ENCODE results near the gene CA4. TPM values are rescaled to one million over a fixed set of nuclear protein-coding genes. Genes with fewer than 3 reads are reported as not detected.

Gene CA4
- total RNA-seq, 4 donors from 2014 or later: 0.45 to 1.3 (median 1.1) TPM; not detected in 1

DNA sequence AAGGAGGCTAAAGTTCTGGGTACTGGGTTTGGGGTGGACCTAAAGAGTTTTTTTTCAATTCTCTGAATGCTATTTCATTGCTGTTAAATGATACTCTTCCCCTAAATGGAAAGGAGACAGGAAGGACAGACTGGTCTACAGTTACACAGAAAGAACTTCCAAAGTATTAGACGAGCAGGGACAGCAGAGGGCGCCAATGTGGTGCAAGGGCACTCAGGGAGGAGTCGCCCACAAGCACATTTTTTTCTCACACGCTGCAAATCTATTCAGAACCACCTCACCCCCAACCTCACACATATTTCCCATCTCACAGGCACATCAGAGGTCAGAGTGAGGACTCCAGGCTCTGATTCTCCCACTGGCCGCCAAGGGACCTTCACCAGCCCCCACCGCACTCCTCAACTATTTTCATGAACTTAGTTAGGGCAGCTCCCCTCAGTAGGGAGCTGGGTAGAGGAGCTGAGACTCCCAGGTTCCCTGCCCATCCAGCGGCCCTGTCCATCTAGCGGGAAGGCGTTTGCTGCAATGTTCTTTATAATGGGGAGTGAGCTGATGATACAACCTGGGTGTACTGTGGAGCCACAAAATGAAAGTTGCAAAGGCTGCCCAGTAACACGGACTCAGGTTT lies 6.8 kb upstream of the CA4 start:
- intact Hi-C loops (cut with DNase I): no loop called here
- no peaks in the 10 kb centered on the region for H3K9me3 ChIP-seq
- WGBS, 2 donors: 7 to 8% methylated on average over 8 of the region's 10 CpGs
- H3K4me3 ChIP-seq: peak overlapping the region in 1 of 4 donors; percentile 10
- TF ChIP-seq POLR2A (IDR thresholded peaks at IDR 0.05): no peak
- TF ChIP-seq, protein P1, sequence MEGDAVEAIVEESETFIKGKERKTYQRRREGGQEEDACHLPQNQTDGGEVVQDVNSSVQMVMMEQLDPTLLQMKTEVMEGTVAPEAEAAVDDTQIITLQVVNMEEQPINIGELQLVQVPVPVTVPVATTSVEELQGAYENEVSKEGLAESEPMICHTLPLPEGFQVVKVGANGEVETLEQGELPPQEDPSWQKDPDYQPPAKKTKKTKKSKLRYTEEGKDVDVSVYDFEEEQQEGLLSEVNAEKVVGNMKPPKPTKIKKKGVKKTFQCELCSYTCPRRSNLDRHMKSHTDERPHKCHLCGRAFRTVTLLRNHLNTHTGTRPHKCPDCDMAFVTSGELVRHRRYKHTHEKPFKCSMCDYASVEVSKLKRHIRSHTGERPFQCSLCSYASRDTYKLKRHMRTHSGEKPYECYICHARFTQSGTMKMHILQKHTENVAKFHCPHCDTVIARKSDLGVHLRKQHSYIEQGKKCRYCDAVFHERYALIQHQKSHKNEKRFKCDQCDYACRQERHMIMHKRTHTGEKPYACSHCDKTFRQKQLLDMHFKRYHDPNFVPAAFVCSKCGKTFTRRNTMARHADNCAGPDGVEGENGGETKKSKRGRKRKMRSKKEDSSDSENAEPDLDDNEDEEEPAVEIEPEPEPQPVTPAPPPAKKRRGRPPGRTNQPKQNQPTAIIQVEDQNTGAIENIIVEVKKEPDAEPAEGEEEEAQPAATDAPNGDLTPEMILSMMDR (IDR thresholded peaks at IDR 0.05): peak; percentile 48 to 72 (median 58)
- H3K27ac ChIP-seq: no peak overlapping the region
- H3K36me3 ChIP-seq: no peaks in the 10 kb centered on the region
- no peak for DNase-seq
- H3K4me1 ChIP-seq: peaks cover 23 to 50% (median 27%) of the 10 kb centered on the region in 3 donors
- peaks cover 23 to 98% (median 29%) of the 10 kb centered on the region in 4 donors for H3K27me3 ChIP-seq

DNA sequence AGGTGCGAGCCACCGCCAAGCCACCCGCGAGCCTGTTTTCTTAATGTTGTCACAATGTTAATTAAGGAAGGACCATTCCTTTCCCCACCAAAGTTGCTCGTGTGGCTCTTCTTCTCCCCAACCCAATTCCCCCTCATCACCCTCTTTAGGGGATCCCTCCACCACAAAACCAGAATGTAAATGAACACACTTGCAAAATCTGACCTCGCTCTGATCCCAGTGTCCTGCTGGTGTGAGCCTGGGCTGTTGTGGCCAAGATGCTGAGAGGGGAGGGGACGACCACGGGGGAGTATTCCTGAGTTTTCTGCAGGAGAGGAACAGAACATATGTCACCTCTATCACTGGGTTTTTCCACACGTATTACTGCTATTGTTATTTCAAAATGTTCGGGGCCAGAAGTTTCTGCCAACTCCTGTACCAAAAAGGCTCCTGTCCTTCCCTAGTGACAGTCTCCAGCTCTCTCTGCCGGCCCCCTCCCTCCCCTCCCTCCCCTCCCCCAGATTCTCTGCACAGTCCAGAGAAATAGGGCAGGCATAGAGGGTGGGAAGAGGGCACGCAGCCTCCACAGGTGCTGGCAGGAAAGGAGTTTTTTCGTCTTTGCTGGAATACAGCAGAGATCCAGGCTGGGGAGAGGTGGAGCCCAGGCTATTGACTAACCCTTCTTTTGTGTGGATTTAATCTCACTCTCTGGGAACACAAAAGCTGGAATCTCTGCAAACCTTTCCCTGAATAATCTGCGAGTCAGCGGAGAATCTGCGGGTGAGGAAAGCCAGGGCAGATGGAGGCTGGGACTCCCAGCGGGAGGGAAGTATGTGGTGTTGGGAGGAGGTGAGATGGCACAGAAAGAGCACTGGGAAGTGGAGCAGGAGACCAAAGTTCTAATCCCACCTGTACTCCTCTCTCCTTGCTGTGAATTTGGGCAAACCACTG lies 4.5 kb upstream of the CA4 start:
- no peak for TF ChIP-seq POLR2A (IDR thresholded peaks at IDR 0.05)
- TF ChIP-seq, protein P1 (IDR thresholded peaks at IDR 0.05): no peak
- no peak overlapping the region for H3K27ac ChIP-seq
- H3K4me1 ChIP-seq: peaks cover 15 to 47% (median 29%) of the 10 kb centered on the region in 3 donors
- H3K27me3 ChIP-seq: peaks cover 22 to 98% (median 27%) of the 10 kb centered on the region in 4 donors
- H3K9me3 ChIP-seq: no peaks in the 10 kb centered on the region
- DNase-seq: no peak
- H3K4me3 ChIP-seq: no peak overlapping the region
- H3K36me3 ChIP-seq: no peaks in the 10 kb centered on the region
- intact Hi-C loops (cut with DNase I): no loop called here
- 24 to 38% methylated on average over 12 to 15 of the region's 17 CpGs for WGBS, 2 donors

DNA sequence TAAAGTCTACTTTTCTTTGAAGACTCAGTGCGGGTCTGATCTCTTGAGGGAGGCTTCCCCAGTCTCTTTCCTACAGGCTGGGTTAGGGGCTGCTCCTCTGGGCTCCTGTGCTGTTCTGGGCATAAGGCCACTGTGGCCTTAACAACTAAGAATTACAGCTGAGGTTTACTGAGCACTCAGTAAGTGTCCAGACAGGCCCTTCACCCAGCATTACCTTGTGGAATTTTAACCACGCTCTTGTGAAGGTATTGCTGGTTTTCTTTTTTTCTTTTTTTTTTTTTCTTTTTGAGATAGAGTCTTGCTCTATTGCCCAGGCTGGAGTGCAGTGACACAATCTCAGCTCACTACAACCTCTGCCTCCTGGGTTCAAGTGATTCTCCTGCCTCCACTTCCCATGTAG lies 3.6 kb upstream of the CA4 start:
- no peak for DNase-seq
- 71 to 73% methylated on average over 2 of the region's 2 CpGs for WGBS, 2 donors
- H3K36me3 ChIP-seq: no peaks in the 10 kb centered on the region
- no peaks in the 10 kb centered on the region for H3K9me3 ChIP-seq
- TF ChIP-seq, protein P1 (IDR thresholded peaks at IDR 0.05): no peak
- TF ChIP-seq POLR2A (IDR thresholded peaks at IDR 0.05): no peak
- H3K4me1 ChIP-seq: peaks cover 12 to 49% (median 26%) of the 10 kb centered on the region in 3 donors
- no peak overlapping the region for H3K27ac ChIP-seq
- H3K4me3 ChIP-seq: no peak overlapping the region
- peaks cover 15 to 98% (median 22%) of the 10 kb centered on the region in 4 donors for H3K27me3 ChIP-seq
- intact Hi-C loops (cut with DNase I): no loop called here

DNA sequence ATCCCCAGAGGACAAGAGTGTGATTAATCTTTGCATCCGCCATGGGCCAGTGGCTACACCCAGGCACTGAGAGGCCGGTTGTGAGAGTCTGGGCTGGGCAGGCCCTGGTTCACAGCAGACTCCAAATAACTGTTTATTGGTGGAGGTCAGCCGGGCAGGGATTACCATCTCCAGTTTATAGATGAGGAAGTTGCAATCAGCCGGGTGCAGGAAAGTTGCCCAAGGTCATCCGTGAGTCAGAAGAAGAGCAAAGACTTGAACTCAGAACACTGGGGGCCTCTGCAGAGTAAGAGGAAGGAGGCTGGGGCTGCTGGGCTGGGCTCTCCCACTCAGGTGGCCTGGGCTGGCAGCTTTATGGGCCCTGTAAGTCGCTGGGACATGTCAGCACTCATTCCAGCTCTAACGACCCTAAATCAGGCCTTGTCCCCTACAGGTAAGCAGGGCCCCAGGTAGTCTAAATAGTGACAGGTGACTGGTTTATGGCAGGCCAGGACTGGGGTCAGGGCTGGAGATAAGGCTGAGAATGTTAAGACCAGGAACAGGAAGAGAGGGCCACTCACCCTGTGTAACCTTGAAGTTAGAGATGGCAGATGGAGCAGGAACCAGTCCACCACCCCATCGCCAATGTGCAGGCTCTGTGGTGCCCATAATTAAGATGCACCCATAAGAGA lies 2.1 kb upstream of the CA4 start:
- intact Hi-C loops (cut with DNase I): no loop called here
- no peak for DNase-seq
- TF ChIP-seq POLR2A (IDR thresholded peaks at IDR 0.05): no peak
- TF ChIP-seq, protein P1 (IDR thresholded peaks at IDR 0.05): no peak
- Histone ChIP-seq H3K4me1 (peaks cover 5 to 35% (median 14%) of the 10 kb centered on the region in 3 donors), H3K36me3 (no peaks in the 10 kb centered on the region), H3K9me3 (no peaks in the 10 kb centered on the region), H3K27me3 (peaks cover 19 to 99% (median 21%) of the 10 kb centered on the region in 4 donors), H3K4me3 (no peak overlapping the region), H3K27ac (no peak overlapping the region)
- WGBS, 2 donors: 58 to 71% methylated on average over 4 to 6 of the region's 8 CpGs
